ENCODE measurements around the gene FSTL5. TPM values are rescaled to one million over a fixed set of nuclear protein-coding genes. Genes with fewer than 3 reads are reported as not detected.
A peak's percentile ranks its signal among the peaks of the same experiment; 100 is the strongest.

The FSTL5 gene
- total RNA-seq, 1 experiment from 2014 or later = 0.55 TPM

DNA sequence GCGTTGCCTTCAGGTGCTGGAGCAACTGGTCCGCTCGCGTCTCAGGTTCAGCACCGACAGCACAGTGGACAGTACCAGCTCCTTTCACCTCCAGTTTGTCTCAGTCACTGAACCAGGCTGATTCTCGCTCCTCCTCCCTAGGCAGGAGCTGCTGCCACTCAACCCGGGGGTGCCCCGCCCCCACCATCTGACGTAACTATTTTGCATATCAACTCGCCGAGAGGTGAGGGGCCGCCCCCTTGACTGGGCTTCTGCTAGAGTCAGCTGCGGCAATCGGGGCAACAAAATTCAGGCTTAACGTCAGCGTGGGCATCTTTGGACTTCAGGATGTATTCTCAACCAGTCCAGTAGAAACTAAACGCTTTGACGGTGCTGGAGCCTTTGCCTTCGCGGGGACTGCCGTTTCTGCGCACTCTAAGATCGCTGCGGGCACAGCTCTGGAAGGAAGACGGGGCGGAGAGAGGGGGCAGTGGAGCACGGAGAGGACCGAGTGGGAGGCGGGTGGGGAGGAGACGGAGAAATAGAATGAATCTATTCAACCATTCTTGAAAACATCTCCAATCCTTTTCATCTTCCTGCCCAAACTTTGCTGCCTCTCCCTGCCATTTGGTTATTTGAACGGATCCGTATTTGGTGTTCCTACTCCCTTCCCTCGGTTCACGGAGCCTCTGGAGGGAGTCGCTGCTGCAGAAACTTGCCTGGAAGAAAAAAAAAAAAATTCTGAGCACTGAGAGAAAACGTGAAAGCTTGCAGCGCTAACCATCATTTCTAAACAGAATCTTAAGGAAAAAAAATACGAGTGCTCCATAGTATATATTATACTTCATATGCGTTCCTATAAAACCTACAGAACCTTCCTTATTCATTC is at the start of gene FSTL5 (continued):
- TF ChIP-seq, protein P1, sequence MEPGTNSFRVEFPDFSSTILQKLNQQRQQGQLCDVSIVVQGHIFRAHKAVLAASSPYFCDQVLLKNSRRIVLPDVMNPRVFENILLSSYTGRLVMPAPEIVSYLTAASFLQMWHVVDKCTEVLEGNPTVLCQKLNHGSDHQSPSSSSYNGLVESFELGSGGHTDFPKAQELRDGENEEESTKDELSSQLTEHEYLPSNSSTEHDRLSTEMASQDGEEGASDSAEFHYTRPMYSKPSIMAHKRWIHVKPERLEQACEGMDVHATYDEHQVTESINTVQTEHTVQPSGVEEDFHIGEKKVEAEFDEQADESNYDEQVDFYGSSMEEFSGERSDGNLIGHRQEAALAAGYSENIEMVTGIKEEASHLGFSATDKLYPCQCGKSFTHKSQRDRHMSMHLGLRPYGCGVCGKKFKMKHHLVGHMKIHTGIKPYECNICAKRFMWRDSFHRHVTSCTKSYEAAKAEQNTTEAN (CRISPR knock-in tag; IDR thresholded peaks at IDR 0.05) = 0 out of 2 replicates have a peak, but pooled peaks have one; percentile 44
- TF ChIP-seq, protein P2, sequence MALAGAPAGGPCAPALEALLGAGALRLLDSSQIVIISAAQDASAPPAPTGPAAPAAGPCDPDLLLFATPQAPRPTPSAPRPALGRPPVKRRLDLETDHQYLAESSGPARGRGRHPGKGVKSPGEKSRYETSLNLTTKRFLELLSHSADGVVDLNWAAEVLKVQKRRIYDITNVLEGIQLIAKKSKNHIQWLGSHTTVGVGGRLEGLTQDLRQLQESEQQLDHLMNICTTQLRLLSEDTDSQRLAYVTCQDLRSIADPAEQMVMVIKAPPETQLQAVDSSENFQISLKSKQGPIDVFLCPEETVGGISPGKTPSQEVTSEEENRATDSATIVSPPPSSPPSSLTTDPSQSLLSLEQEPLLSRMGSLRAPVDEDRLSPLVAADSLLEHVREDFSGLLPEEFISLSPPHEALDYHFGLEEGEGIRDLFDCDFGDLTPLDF (CRISPR knock-in tag; IDR thresholded peaks at IDR 0.05) = no peak
- TF ChIP-seq ZNF121 (CRISPR knock-in tag; IDR thresholded peaks at IDR 0.05) = peak; percentile 78
- peak; percentile 85; the same call in 1 of the 2 replicates for TF ChIP-seq ZNF138 (CRISPR knock-in tag; conservative IDR thresholded peaks at IDR 0.05)
- TF ChIP-seq, protein P3, sequence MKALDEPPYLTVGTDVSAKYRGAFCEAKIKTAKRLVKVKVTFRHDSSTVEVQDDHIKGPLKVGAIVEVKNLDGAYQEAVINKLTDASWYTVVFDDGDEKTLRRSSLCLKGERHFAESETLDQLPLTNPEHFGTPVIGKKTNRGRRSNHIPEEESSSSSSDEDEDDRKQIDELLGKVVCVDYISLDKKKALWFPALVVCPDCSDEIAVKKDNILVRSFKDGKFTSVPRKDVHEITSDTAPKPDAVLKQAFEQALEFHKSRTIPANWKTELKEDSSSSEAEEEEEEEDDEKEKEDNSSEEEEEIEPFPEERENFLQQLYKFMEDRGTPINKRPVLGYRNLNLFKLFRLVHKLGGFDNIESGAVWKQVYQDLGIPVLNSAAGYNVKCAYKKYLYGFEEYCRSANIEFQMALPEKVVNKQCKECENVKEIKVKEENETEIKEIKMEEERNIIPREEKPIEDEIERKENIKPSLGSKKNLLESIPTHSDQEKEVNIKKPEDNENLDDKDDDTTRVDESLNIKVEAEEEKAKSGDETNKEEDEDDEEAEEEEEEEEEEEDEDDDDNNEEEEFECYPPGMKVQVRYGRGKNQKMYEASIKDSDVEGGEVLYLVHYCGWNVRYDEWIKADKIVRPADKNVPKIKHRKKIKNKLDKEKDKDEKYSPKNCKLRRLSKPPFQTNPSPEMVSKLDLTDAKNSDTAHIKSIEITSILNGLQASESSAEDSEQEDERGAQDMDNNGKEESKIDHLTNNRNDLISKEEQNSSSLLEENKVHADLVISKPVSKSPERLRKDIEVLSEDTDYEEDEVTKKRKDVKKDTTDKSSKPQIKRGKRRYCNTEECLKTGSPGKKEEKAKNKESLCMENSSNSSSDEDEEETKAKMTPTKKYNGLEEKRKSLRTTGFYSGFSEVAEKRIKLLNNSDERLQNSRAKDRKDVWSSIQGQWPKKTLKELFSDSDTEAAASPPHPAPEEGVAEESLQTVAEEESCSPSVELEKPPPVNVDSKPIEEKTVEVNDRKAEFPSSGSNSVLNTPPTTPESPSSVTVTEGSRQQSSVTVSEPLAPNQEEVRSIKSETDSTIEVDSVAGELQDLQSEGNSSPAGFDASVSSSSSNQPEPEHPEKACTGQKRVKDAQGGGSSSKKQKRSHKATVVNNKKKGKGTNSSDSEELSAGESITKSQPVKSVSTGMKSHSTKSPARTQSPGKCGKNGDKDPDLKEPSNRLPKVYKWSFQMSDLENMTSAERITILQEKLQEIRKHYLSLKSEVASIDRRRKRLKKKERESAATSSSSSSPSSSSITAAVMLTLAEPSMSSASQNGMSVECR (CRISPR knock-in tag; IDR thresholded peaks at IDR 0.05; ENCODE audit: borderline replicate concordance) = peak; percentile 89
- peak; percentile 57; the same call in 1 of the 2 replicates for TF ChIP-seq TEAD4 (CRISPR knock-in tag; IDR thresholded peaks at IDR 0.05)
- 0 out of 2 replicates have a peak, but pooled peaks have one; percentile 63 for TF ChIP-seq SMAD3 (CRISPR knock-in tag; IDR thresholded peaks at IDR 0.05; ENCODE audit: borderline replicate concordance)
- TF ChIP-seq ELF4 (CRISPR knock-in tag; IDR thresholded peaks at IDR 0.05; ENCODE audit: low read depth) = no peak
- TF ChIP-seq ZMAT4 (CRISPR knock-in tag; IDR thresholded peaks at IDR 0.05) = no peak
- TF ChIP-seq, protein P4, sequence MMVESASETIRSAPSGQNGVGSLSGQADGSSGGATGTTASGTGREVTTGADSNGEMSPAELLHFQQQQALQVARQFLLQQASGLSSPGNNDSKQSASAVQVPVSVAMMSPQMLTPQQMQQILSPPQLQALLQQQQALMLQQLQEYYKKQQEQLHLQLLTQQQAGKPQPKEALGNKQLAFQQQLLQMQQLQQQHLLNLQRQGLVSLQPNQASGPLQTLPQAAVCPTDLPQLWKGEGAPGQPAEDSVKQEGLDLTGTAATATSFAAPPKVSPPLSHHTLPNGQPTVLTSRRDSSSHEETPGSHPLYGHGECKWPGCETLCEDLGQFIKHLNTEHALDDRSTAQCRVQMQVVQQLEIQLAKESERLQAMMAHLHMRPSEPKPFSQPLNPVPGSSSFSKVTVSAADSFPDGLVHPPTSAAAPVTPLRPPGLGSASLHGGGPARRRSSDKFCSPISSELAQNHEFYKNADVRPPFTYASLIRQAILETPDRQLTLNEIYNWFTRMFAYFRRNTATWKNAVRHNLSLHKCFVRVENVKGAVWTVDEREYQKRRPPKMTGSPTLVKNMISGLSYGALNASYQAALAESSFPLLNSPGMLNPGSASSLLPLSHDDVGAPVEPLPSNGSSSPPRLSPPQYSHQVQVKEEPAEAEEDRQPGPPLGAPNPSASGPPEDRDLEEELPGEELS (CRISPR knock-in tag; IDR thresholded peaks at IDR 0.05) = peak; percentile 91
- TF ChIP-seq EMX1 (CRISPR knock-in tag; IDR thresholded peaks at IDR 0.05) = no peak
- TF ChIP-seq GTF2I (CRISPR knock-in tag; conservative IDR thresholded peaks at IDR 0.05) = peak; percentile 80
- peak; percentile 88 for TF ChIP-seq ZBTB21 (CRISPR knock-in tag; IDR thresholded peaks at IDR 0.05; ENCODE audit: borderline replicate concordance)
- peak; percentile 78 for TF ChIP-seq CBFB (CRISPR knock-in tag; IDR thresholded peaks at IDR 0.05; ENCODE audit: low read depth)

- Mint-ChIP-seq H3K27me3 (ENCODE audit: low read depth) (no peaks in the 10 kb centered on the region), H3K36me3 (peaks cover 5% of the 10 kb centered on the region), H3K4me1 (no peaks in the 10 kb centered on the region), H3K27ac (no peak overlapping the region), H3K4me3 (no peak overlapping the region), H3K9me3 (peaks cover 6% of the 10 kb centered on the region)
- ChIA-PET POLR2A (no interaction called here), CTCF (no interaction called here)
- ATAC-seq = no peak
- no peak for DNase-seq (ENCODE audit: low spot score)
- TF ChIP-seq ERG (CRISPR knock-in tag; IDR thresholded peaks at IDR 0.05) = no peak
- no peak for TF ChIP-seq JUN (CRISPR knock-in tag; IDR thresholded peaks at IDR 0.05)
- TF ChIP-seq ZBTB21 (CRISPR knock-in tag; IDR thresholded peaks at IDR 0.05; ENCODE audit: borderline replicate concordance) = no peak
- TF ChIP-seq, protein P2 (CRISPR knock-in tag; IDR thresholded peaks at IDR 0.05) = no peak
- TF ChIP-seq, protein P5, sequence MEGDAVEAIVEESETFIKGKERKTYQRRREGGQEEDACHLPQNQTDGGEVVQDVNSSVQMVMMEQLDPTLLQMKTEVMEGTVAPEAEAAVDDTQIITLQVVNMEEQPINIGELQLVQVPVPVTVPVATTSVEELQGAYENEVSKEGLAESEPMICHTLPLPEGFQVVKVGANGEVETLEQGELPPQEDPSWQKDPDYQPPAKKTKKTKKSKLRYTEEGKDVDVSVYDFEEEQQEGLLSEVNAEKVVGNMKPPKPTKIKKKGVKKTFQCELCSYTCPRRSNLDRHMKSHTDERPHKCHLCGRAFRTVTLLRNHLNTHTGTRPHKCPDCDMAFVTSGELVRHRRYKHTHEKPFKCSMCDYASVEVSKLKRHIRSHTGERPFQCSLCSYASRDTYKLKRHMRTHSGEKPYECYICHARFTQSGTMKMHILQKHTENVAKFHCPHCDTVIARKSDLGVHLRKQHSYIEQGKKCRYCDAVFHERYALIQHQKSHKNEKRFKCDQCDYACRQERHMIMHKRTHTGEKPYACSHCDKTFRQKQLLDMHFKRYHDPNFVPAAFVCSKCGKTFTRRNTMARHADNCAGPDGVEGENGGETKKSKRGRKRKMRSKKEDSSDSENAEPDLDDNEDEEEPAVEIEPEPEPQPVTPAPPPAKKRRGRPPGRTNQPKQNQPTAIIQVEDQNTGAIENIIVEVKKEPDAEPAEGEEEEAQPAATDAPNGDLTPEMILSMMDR (IDR thresholded peaks at IDR 0.05) = no peak
- no peak for TF ChIP-seq SMAD3 (CRISPR knock-in tag; IDR thresholded peaks at IDR 0.05; ENCODE audit: borderline replicate concordance)
- no peak for TF ChIP-seq ELF4 (CRISPR knock-in tag; IDR thresholded peaks at IDR 0.05; ENCODE audit: low read depth)
- no peak for TF ChIP-seq GTF2I (CRISPR knock-in tag; conservative IDR thresholded peaks at IDR 0.05)
- no peak for TF ChIP-seq ZNF121 (CRISPR knock-in tag; IDR thresholded peaks at IDR 0.05)
- no peak for TF ChIP-seq SMAD4 (CRISPR knock-in tag; IDR thresholded peaks at IDR 0.05)
These were observed 45.9 kb upstream of the FSTL5 start for GRCh38 chr4:162209706-162210105.
